RKO (cell line): ENCODE measurements around the gene KRTAP10-2.

Experiments
- DNase-seq: peaks from one replicate; pipeline ENCODE4 v3.0.0-alpha.2; 2016; ENCODE audit warnings: low spot score

KRTAP10-2 gene

GRCh38 chr21:44526096-44526997 is 25.0 kb downstream of the KRTAP10-2 start:
- DNase-seq, result no peak

GRCh38 chr21:44525391-44526095 is 25.8 kb downstream of the KRTAP10-2 start:
- DNase-seq, result no peak

DNA sequence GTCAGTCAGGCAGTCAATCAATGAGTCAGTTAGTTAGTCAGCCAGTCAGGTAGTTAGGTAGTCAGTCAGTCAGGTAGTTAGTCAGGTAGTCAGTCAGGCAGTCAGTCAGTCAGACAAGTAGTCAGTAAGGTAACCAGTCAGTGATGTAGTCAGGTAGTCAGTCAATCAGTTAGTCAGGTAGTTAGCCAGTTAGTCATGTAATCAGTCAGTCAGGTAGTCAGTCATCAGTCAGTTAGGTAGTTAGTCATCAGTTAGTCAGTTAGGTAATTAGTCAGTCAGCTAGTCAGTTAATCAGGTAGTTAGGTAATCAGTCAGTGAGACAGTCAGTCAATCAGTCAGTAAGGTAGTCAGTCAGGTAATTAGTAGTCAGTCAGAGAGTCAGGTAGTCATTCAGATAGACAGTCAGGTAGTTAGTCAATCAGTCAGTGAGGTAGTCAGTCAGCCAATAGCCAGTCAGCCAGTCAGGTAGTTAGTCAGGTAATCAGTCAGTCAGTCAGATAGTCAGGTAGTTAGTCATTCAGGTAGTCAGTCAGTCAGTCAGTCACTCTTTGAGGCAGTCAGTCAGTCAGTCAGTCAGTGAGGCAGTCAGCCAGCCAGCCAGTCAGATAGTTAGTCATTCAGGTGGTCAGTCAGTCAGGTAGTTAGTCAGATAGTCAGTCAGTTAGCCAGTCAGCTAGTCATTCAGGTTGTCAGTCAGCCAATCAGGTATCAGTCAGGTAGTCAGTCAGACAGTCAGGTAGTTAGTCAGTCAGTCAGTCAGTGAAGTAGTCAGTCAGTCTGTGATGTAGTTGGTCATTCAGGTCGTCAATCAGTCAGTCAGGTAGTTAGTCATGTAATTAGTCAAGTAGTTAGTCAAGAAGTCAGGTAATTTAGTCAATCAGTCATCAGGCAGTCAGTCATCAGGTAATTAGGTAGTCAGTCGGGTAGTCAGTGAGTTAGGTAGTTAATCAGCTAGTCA is 26.6 kb downstream of the KRTAP10-2 start:
- peak; percentile 37 for DNase-seq

- DNase-seq, result peak; percentile 62
These were observed 27.5 kb downstream of the KRTAP10-2 start for GRCh38 chr21:44523567-44524413.

DNA sequence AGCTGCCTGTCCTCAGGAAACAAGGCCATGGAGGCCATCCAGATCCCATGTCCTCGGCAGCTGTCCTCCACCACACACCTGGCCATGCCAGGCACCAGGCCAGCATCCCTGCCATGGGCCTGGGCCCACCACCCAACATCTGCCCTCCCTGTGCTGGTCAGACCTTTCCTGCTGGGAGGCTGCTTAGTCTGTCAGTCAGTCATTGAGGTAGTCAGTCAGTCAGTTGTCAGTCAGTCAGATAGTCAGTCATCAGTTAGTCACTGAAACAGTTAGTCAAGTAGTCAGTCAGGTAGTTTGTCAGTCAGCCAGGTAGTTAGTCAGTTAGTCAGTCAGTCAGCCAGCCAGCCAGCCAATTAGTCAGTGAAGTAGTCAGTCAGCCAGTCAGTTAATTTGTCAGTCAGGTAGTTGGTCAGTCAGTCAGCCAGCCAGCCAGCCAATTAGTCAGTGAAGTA is 28.5 kb downstream of the KRTAP10-2 start:
- peak; percentile 71 for DNase-seq

DNA sequence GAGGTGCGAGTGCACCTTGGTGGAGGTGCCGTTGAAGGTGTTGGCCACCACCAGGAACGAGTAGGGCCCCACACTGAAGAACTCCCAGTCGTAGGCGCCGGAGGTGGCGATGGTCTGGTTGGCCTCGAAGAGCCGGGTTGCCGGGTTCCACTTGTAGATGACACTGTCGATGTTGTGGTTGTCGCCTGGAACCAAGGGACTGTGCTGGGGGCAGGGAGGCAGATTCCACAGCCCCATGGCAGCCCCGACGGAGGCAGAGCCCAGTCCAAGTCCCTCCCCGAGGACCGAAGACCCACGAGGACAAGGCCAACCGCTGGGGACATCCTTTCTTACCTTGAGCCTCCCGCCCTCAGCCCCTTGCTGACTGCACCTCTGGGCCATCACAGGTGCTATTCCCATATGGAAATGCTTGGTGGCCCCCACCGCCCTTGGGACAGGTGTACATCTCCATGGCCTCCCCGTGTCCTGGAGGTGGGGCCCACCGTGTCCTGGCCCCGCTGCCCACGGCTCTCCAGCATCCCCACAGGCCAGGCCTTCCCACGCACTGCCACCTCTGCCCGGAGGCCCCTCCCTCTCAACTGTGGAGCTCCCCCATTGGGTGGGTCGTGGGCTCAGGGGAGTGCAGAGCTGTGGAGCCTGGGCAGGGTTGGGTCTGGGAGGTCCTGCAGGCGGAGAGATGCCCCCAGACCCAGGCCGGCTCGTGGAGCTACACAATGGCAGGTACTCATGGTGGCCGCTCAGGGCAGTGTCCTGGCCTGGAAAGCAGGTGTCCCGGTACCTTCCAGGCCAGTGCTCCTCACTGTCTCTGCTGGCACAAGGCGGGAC is 29.2 kb downstream of the KRTAP10-2 start:
- no peak for DNase-seq

DNA sequence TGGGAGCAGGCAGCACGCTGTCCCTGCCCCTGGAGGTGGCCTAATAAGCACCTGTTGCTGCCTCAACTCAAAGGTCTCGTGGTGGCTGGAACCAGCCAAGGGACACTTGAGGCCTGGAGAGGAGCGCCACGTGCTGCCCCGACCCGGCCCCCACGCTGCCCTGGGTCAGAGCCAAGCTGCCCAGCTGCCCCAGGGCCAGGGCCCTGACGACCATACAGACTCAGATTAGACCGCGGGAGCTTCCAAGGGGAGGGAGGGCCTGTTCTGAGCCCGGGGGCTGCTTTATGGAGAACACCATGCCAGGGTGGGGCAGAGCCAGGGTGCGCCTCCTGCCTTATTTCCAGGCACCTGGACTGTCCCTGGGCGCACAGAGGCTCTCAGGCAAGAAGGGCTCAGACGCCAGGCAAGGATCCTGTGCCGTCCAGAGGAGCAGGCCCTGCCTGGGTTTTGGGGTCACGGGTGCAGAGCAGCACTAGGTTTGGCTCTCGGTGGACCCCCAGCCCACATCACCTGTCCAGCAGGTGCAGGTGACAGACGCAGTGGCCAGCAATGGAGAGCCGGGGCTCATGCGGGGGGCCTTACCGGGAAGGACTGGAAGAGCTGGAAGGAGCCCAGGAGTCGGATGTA is 29.9 kb downstream of the KRTAP10-2 start:
- DNase-seq, result no peak

DNA sequence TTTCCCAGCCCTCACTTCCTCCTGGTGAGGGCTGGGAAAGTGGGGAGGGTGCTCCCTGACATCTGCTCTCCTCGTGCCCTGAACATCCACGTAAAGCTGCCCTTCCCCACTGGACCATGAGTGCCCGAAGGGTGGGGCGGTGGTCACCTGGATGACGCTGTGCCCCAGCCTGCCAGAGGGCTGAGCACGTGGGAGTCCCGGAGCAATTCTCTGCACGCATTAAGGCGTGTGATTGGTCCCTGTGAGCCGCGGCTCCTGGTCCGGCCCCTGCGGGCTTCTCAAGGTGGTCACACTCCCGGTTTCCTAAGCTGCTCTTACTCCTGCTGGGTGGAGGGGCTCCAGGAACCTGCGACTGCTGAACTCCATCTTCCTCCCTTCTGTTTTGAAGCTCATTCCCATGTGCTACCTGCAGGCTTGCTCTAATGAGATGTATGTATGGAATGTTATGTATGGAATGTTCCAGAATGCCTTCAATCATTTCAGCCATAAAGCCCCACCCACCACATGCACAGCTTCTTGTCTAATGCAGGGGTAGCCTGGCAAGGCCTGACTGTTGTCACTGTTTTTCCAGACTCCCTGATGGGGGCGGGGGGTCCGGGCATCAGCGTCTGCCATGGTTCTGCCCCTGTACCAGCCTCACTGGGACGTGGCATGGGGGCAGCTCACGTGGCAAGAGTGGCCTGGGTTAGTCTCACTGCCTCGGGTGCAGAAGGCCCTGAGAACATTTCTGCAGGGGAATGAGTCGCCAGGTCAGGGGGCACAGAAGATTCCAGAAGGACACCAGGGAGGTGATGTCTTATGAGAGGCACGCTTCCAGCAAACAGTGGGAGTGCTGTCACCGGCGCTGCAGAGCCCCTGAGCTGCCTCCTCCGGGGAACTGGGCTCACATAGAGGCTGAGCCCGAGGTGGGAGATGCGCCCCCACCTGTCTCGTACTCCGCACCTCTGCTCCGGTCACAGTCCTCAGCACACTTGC is 30.7 kb downstream of the KRTAP10-2 start:
- DNase-seq, result no peak

GRCh38 chr21:44519346-44520325 is 31.7 kb downstream of the KRTAP10-2 start:
- DNase-seq, result no peak

GRCh38 chr21:44518686-44519085 is 32.6 kb downstream of the KRTAP10-2 start:
- DNase-seq, result no peak

- DNase-seq, result peak; percentile 96
These were observed 34.0 kb downstream of the KRTAP10-2 start for GRCh38 chr21:44517175-44517899.

DNA sequence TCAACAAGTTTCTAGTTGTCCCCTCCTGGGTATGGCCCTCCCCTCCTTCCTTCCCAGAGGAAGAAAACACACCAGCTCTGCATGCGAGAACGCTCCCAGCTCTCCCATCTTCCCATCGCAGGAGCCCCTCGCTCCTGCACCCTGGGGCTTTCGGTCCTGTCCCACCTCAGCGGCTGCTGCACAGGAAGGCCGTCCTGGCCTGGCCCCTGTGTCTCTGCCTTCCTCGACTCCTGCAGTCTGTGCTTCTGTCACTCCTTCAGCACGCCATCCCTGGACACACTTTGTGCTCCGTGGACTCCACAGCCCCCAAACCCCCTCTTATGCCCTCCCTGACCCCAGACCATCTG is 34.5 kb downstream of the KRTAP10-2 start:
- DNase-seq, result no peak

DNA sequence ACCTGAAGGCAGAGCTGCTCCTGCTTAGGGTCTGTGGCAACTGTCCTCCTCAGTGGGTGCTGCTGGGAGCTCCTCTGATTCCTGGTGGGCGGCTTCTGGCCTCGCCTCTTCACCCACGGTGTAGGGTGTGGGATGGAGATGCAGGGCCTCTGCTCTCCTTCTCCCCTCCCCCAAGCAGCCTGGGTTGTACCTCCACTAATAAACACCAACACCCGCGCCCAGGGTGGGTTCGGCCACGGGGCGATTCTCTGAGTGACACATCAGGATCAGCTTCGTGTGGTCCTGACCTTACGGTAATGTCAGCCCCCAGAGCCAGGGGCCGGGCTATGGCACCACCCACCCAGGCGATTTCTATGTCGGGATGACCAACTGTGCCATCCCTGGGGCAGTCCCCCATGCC is 35.0 kb downstream of the KRTAP10-2 start:
- DNase-seq, result no peak

- no peak for DNase-seq
These were observed 35.7 kb downstream of the KRTAP10-2 start for GRCh38 chr21:44515359-44516165.

- no peak for DNase-seq
These were observed 36.5 kb downstream of the KRTAP10-2 start for GRCh38 chr21:44514746-44515358.

DNA sequence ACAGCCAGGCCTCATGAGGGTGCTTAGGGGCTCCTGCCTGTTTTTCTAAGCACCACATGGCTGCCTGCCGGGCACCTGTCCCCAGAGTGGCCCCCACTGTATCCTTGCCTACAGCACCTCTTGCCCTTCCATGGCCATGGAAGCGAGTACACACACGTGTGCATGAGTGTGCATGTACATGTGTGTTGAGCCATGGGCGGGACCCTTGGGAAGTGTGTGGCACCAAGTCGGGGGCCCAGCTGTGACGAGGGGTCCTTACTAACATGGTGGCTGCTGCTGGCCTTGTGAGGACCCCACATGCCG is 37.1 kb downstream of the KRTAP10-2 start:
- DNase-seq, result no peak
